ENCODE measurements around the gene ABHD13. TPM values are rescaled to one million over a fixed set of nuclear protein-coding genes. Genes with fewer than 3 reads are reported as not detected.

The ABHD13 gene
- total RNA-seq, 1 donor from 2014 or later, result 11.8 TPM

- intact Hi-C loops (cut with micrococcal nuclease), result no loop called here
Observed at GRCh38 chr13:108281901-108282300, 63.7 kb downstream of the ABHD13 start.

- intact Hi-C loops (cut with micrococcal nuclease), result no loop called here
Observed at GRCh38 chr13:108283110-108283509, 64.9 kb downstream of the ABHD13 start.

Other genes with a start within 250 kb of the ABHD13 start
- gene LIG4, start 2.9 kb upstream of the ABHD13 start, total RNA-seq, result 12.9 and 13.0 TPM in 2 replicates
- gene TNFSF13B, start 51.3 kb downstream of the ABHD13 start, total RNA-seq, result 17.4 and 17.5 TPM in 2 replicates

Measured in T-helper 1 cell treated with Interleukin-12 subunit alpha and Interleukin-12 subunit beta and Interleukin-4 antibody, amounts not matched to agents 30 ng/mL and 1 ng/mL, for 36 hours (primary cell).